GM12878 (cell line): ENCODE measurements around the gene EYA4. TPM values are rescaled to one million over a fixed set of nuclear protein-coding genes. Genes with fewer than 3 reads are reported as not detected.

Experiments used
- ATAC-seq: fragments of 200-7000 bp; cut with Tn5 transposase; 3 replicates; pipeline ENCODE4 v1.9.1; 2020; ENCODE audit warnings: mild to moderate bottlenecking, moderate library complexity
- BruUV-seq: library from RNA; stranded (reverse); fragments of 400-500 nt; replicated peaks from 2 replicates; lab custom pipeline; 2021; lab: Mats Ljungman, UMichigan
- CTCF ChIA-PET: fragments of 300-600 bp; sonication (Branson Sonifier 250); formaldehyde crosslinking; extraction: SDS; loops from one replicate; lab custom pipeline; 2021; ENCODE audit warnings: inconsistent platforms; lab: Yijun Ruan, JAX
- POLR2A ChIA-PET: fragments of 350-600 bp; formaldehyde crosslinking; extraction: SDS; loops from one replicate; lab custom pipeline; 2021; ENCODE audit warnings: inconsistent platforms; lab: Charles Lee
- RAD21 ChIA-PET: fragments of 300-600 bp; sonication (Branson Sonifier 250); formaldehyde crosslinking; loops from one replicate; lab custom pipeline; 2023; ENCODE audit warnings: antibody characterized with exemption; ENCODE audit not compliant: unreplicated experiment; lab: Charles Lee
- SMC1A ChIA-PET: fragments of 300-600 bp; sonication (Branson Sonifier 250); formaldehyde crosslinking; loops from one replicate; lab custom pipeline; 2023; ENCODE audit not compliant: unreplicated experiment, uncharacterized antibody; lab: Charles Lee
- DNase-seq: peaks from one replicate; pipeline ENCODE4 v3.0.0-alpha.2; 2011; ENCODE audit warnings: low read depth, low spot score
- FAIRE-seq: peaks from 3 replicates; lab custom pipeline; 2011; peaks lifted over from hg19 to GRCh38; lab: Jason Lieb, UNC
- H2AFZ ChIP-seq: 2 replicates; pipeline ENCODE4 v1.6.0; 2011; ENCODE audit warnings: low read depth, low read length, control low read depth; ENCODE audit not compliant: control insufficient read depth
- H3K27ac ChIP-seq: 2 replicates; pipeline ENCODE4 v1.5.1; 2011; ENCODE audit warnings: control low read depth; ENCODE audit not compliant: control insufficient read depth, insufficient read depth
- H3K27me3 ChIP-seq, 2 experiments: replicated peaks in 1 of 2; 2 replicates each; pipeline versions ENCODE4 v1.6.0 to v1.6.1; 2011; ENCODE audit warnings: low read length in 1 of 2; ENCODE audit not compliant: control insufficient read depth in 2 of 2, insufficient read depth in 2 of 2
- H3K36me3 ChIP-seq, 2 experiments: 2 replicates each; pipeline ENCODE4 v1.5.1; 2011; ENCODE audit warnings: low read length in 1 of 2; ENCODE audit not compliant: control insufficient read depth in 2 of 2, insufficient read depth in 2 of 2
- H3K4me1 ChIP-seq: 2 replicates; pipeline ENCODE4 v1.6.1; 2011; ENCODE audit warnings: mild to moderate bottlenecking, low read length, moderate library complexity, mixed read lengths; ENCODE audit not compliant: control insufficient read depth, insufficient read depth
- H3K4me2 ChIP-seq: 2 replicates; pipeline ENCODE4 v1.6.0; 2011; ENCODE audit warnings: control low read depth; ENCODE audit not compliant: control insufficient read depth, insufficient read depth
- H3K4me3 ChIP-seq: fragments of 200-600 bp; sonication (generic); 2 replicates; pipeline ENCODE4 v1.5.1; 2016
- H3K79me2 ChIP-seq: 2 replicates; pipeline ENCODE4 v1.6.0; 2011; ENCODE audit warnings: low read length; ENCODE audit not compliant: control insufficient read depth, insufficient read depth
- H3K9ac ChIP-seq: 2 replicates; pipeline ENCODE4 v1.8.0; 2011; ENCODE audit warnings: low read length, control low read depth, mixed read lengths; ENCODE audit not compliant: control insufficient read depth, insufficient read depth
- H3K9me3 ChIP-seq: replicated peaks from 3 replicates; pipeline ENCODE4 v1.5.1; 2011; ENCODE audit warnings: mild to moderate bottlenecking, low read length; ENCODE audit not compliant: control insufficient read depth, insufficient read depth
- H4K20me1 ChIP-seq: 2 replicates; pipeline ENCODE4 v1.6.0; 2011; ENCODE audit not compliant: control insufficient read depth, insufficient read depth
- CREB1 ChIP-seq: IDR thresholded peaks from 2 replicates; pipeline ENCODE4 v1.6.1; 2012; ENCODE audit warnings: low read depth, mild to moderate bottlenecking, inconsistent platforms
- HCFC1 ChIP-seq: fragments of 150-350 bp; IDR thresholded peaks from 2 replicates; pipeline ENCODE4 v1.6.1; 2014; ENCODE audit warnings: low read length
- IKZF2 ChIP-seq, 2 experiments: fragments of 450-650 bp; IDR thresholded peaks; 2 replicates each; pipeline ENCODE4 v1.6.1; 2017; ENCODE audit warnings: mild to moderate bottlenecking in 2 of 2, moderate library complexity in 2 of 2
- KAT2A ChIP-seq: conservative IDR thresholded peaks from 2 replicates; pipeline ENCODE4 v1.6.1; 2011; ENCODE audit warnings: low read depth, low read length; ENCODE audit not compliant: control insufficient read depth
- KLF5 ChIP-seq: fragments of 450-650 bp; IDR thresholded peaks from 2 replicates; pipeline ENCODE4 v1.6.1; 2014; ENCODE audit warnings: mild to moderate bottlenecking; ENCODE audit not compliant: partially characterized antibody
- PRDM15 ChIP-seq: fragments of 450-650 bp; formaldehyde crosslinking; IDR thresholded peaks from 2 replicates; pipeline ENCODE4 v1.4.0; 2020; ENCODE audit warnings: mild to moderate bottlenecking, moderate library complexity
- RBBP5 ChIP-seq: fragments of 200-600 bp; sonication (generic); conservative IDR thresholded peaks from 2 replicates; pipeline ENCODE4 v1.6.1; 2016
- SIN3A ChIP-seq: IDR thresholded peaks from 2 replicates; pipeline ENCODE4 v1.6.1; 2012; ENCODE audit warnings: low read depth, low read length, improper control_type of control experiment
- STAT3 ChIP-seq: IDR thresholded peaks from 2 replicates; pipeline ENCODE4 v1.6.1; 2011; ENCODE audit warnings: low read depth, low read length, improper control_type of control experiment
- TAF1 ChIP-seq: IDR thresholded peaks from 2 replicates; pipeline ENCODE4 v1.6.1; 2011; ENCODE audit warnings: mild to moderate bottlenecking, low read depth, low read length, borderline replicate concordance
- TCF7 ChIP-seq: IDR thresholded peaks from 2 replicates; pipeline ENCODE4 v1.6.1; 2014; ENCODE audit warnings: antibody characterized with exemption, borderline replicate concordance
- ZNF687 ChIP-seq: fragments of 450-650 bp; IDR thresholded peaks from 2 replicates; pipeline ENCODE4 v1.6.1; 2017; ENCODE audit warnings: mild to moderate bottlenecking, moderate library complexity
- in situ Hi-C: fragments of 300-500 bp; cut with MboI; formaldehyde crosslinking; loops from 9 replicates; pipeline ENCODE4 v1.14.3; 2018; ENCODE audit warnings: mixed read lengths
- intact Hi-C: fragments of 100-400 bp; cut with micrococcal nuclease; formaldehyde crosslinking; loops from one replicate; pipeline ENCODE4 v1.14.2; 2022; ENCODE audit not compliant: unreplicated experiment
- polyA plus RNA-seq, 11 experiments: library from polyadenylated mRNA; depleted of rRNA in 4 of 11; unstranded in 6 of 11; stranded (reverse) in 5 of 11; fragments of >200 nt; fragmentation: Nextera tagmentation in 4 of 11; fragmentation: Illumina TruSeq in 1 of 11; extraction: Ambion mirVana in 4 of 11; extraction: Trizol in 1 of 11; gene quantifications; 1 replicate in 1 of 11; 2 replicates in 10 of 11; pipeline versions ENCODE4 v1.2.1 to v1.2.3, GENCODE V29; 2011 to 2016; ENCODE audit warnings: inconsistent platforms in 2 of 11, missing spikeins in 2 of 11, low read depth in 1 of 11
- total RNA-seq, 4 experiments: library from RNA; depleted of rRNA in 3 of 4; stranded (reverse); fragments of >200 nt in 3 of 4; fragmentation: Illumina TruSeq in 1 of 4; extraction: Trizol in 1 of 4; gene quantifications; 2 replicates each; pipeline versions ENCODE4 v1.2.1 to v1.2.3, GENCODE V29; 2013 to 2021

The EYA4 gene
- total and polyA plus RNA-seq, 10 of the 15 experiments (the other 5 are each of a cell fraction or from before 2014, with no cell fraction given), result 0.02 TPM; not detected in 9

- CTCF ChIA-PET, result no interaction called here
- FAIRE-seq (no peak), ATAC-seq (no peak), DNase-seq (no peak)
- Histone ChIP-seq H3K36me3 (no peaks in the 10 kb centered on the region), H3K4me3 (no peak overlapping the region), H3K4me2 (no peak overlapping the region), H3K27ac (no peak overlapping the region), H4K20me1 (no peaks in the 10 kb centered on the region), H3K9ac (no peak overlapping the region), H3K27me3 (no peaks in the 10 kb centered on the region), H2AFZ (no peak overlapping the region), H3K4me1 (no peaks in the 10 kb centered on the region), H3K79me2 (no peaks in the 10 kb centered on the region), H3K9me3 (no peaks in the 10 kb centered on the region)
- no TSS peak for BruUV-seq
- RAD21 ChIA-PET, result no interaction called here
- SMC1A ChIA-PET, result no interaction called here
- in situ Hi-C loops (no loop called here), intact Hi-C loops (no loop called here)
- TF ChIP-seq PRDM15 (CRISPR knock-in tag) (no peak), RBBP5 (no peak), HCFC1 (no peak), IKZF2 (IDR thresholded peaks at IDR 0.05) (no peak), SIN3A (no peak), STAT3 (no peak), TAF1 (no peak), KLF5 (no peak), KAT2A (no peak), TCF7 (no peak), ZNF687 (no peak), CREB1 (no peak)
- POLR2A ChIA-PET, result no interaction called here
Measured at GRCh38 chr6:133447924-133448323, 206.8 kb downstream of the EYA4 start.
